IMR-90 (cell line): ENCODE data around the gene SEPTIN10. TPM values are rescaled to one million over a fixed set of nuclear protein-coding genes. Genes with fewer than 3 reads are reported as not detected.

Experiments used
- ATAC-seq: fragments of 200-7000 bp; cut with Tn5 transposase; 2 replicates; pipeline ENCODE4 v1.9.1; 2020; ENCODE audit warnings: low read depth, mild to moderate bottlenecking, moderate library complexity
- BruUV-seq: library from RNA; stranded (reverse); fragments of 400-500 nt; replicated peaks from 2 replicates; lab custom pipeline; 2021; lab: Mats Ljungman, UMichigan
- CTCF ChIA-PET: fragments of 300-600 bp; formaldehyde crosslinking; extraction: SDS; loops from one replicate; lab custom pipeline; 2021; ENCODE audit warnings: antibody characterized with exemption; lab: Yijun Ruan, JAX
- POLR2A ChIA-PET: fragments of 300-600 bp; sonication (Branson Sonifier 250); formaldehyde crosslinking; loops from one replicate; lab custom pipeline; 2022; ENCODE audit warnings: antibody characterized with exemption; ENCODE audit not compliant: unreplicated experiment; lab: Charles Lee
- DNase-seq: peaks from one replicate; pipeline ENCODE4 v3.0.0; 2013
- H2AFZ ChIP-seq: replicated peaks from 2 replicates; pipeline ENCODE3; 2013; ENCODE audit warnings: low read length, mild to moderate bottlenecking; ENCODE audit not compliant: poor library complexity
- H2AK5ac ChIP-seq: 2 replicates; pipeline ENCODE4 v1.6.1; 2013; ENCODE audit warnings: low read depth, low read length, inconsistent platforms
- H2AK9ac ChIP-seq: replicated peaks from 2 replicates; pipeline ENCODE3; 2013; ENCODE audit warnings: mild to moderate bottlenecking, low read depth, low read length, moderate library complexity; ENCODE audit not compliant: poor library complexity
- H2BK120ac ChIP-seq: 2 replicates; pipeline ENCODE4 v1.6.1; 2013; ENCODE audit warnings: low read depth, low read length, inconsistent platforms
- H2BK15ac ChIP-seq: 3 replicates; pipeline ENCODE4 v1.6.1; 2013; ENCODE audit warnings: low read depth, low read length, inconsistent platforms
- H2BK20ac ChIP-seq: 2 replicates; pipeline ENCODE4 v1.6.1; 2013; ENCODE audit warnings: low read depth, mild to moderate bottlenecking, inconsistent platforms, low read length, moderate library complexity
- H2BK5ac ChIP-seq: 2 replicates; pipeline ENCODE4 v1.6.1; 2013; ENCODE audit warnings: mild to moderate bottlenecking, low read depth, low read length, inconsistent platforms; ENCODE audit not compliant: poor library complexity, severe bottlenecking
- H3K14ac ChIP-seq: replicated peaks from 2 replicates; pipeline ENCODE4 v1.6.1; 2013; ENCODE audit warnings: low read depth, low read length, inconsistent platforms
- H3K18ac ChIP-seq: 2 replicates; pipeline ENCODE4 v1.6.1; 2013; ENCODE audit warnings: low read depth, low read length, control low read depth
- H3K23ac ChIP-seq: 2 replicates; pipeline ENCODE4 v1.6.1; 2013; ENCODE audit warnings: low read depth, low read length, inconsistent platforms
- H3K27ac ChIP-seq: 2 replicates; pipeline ENCODE4 v1.5.1; 2013; ENCODE audit warnings: mild to moderate bottlenecking, control low read depth, low read length; ENCODE audit not compliant: insufficient read depth
- H3K27me3 ChIP-seq: 2 replicates; pipeline ENCODE4 v1.6.1; 2013; ENCODE audit warnings: low read length; ENCODE audit not compliant: control insufficient read depth, insufficient read depth
- H3K36me3 ChIP-seq: 2 replicates; pipeline ENCODE4 v1.6.1; 2013; ENCODE audit warnings: low read length, mixed read lengths; ENCODE audit not compliant: control insufficient read depth, insufficient read depth
- H3K4ac ChIP-seq: 2 replicates; pipeline ENCODE4 v1.6.1; 2013; ENCODE audit warnings: low read depth, low read length, inconsistent platforms
- H3K4me1 ChIP-seq: 2 replicates; pipeline ENCODE4 v1.6.1; 2013; ENCODE audit warnings: low read length, mixed read lengths; ENCODE audit not compliant: control insufficient read depth, insufficient read depth
- H3K4me2 ChIP-seq: 2 replicates; pipeline ENCODE4 v1.6.1; 2013; ENCODE audit warnings: low read depth, mild to moderate bottlenecking, control low read depth, low read length, moderate library complexity
- H3K4me3 ChIP-seq: 2 replicates; pipeline ENCODE4 v1.5.1; 2013; ENCODE audit warnings: low read depth, mild to moderate bottlenecking, control low read depth, low read length, moderate library complexity; ENCODE audit not compliant: insufficient read depth
- H3K56ac ChIP-seq: 2 replicates; pipeline ENCODE4 v1.6.1; 2013; ENCODE audit warnings: low read length, inconsistent platforms; ENCODE audit not compliant: insufficient read depth; ENCODE audit errors: extremely low read depth
- H3K79me1 ChIP-seq, 2 experiments: 2 replicates each; pipeline ENCODE4 v1.6.1; 2013; ENCODE audit warnings: low read length in 2 of 2, inconsistent platforms in 1 of 2, low read depth in 1 of 2
- H3K9ac ChIP-seq: 2 replicates; pipeline ENCODE4 v1.6.1; 2013; ENCODE audit warnings: low read depth, low read length, control low read depth
- H3K9me1 ChIP-seq: 2 replicates; pipeline ENCODE4 v1.6.1; 2013; ENCODE audit warnings: low read length, inconsistent platforms; ENCODE audit not compliant: insufficient read depth
- H3K9me3 ChIP-seq: 2 replicates; pipeline ENCODE4 v1.6.1; 2013; ENCODE audit warnings: low read length; ENCODE audit not compliant: control insufficient read depth, insufficient read depth
- H4K20me1 ChIP-seq: 2 replicates; pipeline ENCODE4 v1.6.1; 2013; ENCODE audit warnings: low read length, inconsistent platforms; ENCODE audit not compliant: insufficient read depth
- H4K5ac ChIP-seq: 2 replicates; pipeline ENCODE4 v1.6.1; 2013; ENCODE audit warnings: mild to moderate bottlenecking, low read depth, low read length, control low read depth
- H4K8ac ChIP-seq, 2 experiments: 2 replicates each; pipeline ENCODE4 v1.6.1; 2013; ENCODE audit warnings: low read depth in 2 of 2, low read length in 2 of 2, control low read depth in 1 of 2, inconsistent platforms in 1 of 2
- H4K91ac ChIP-seq: 2 replicates; pipeline ENCODE4 v1.6.1; 2013; ENCODE audit warnings: low read depth, low read length, inconsistent platforms; ENCODE audit not compliant: insufficient read depth
- CHD1 ChIP-seq: IDR thresholded peaks from 2 replicates; pipeline ENCODE4 v1.6.1; 2012; ENCODE audit warnings: low read depth, low read length, improper control_type of control experiment
- MAFK ChIP-seq: IDR thresholded peaks from 2 replicates; pipeline ENCODE4 v1.6.1; 2012; ENCODE audit warnings: low read depth, low read length, improper control_type of control experiment
- MAZ ChIP-seq: IDR thresholded peaks from 2 replicates; pipeline ENCODE4 v1.6.1; 2012; ENCODE audit warnings: low read depth, mild to moderate bottlenecking, low read length, improper control_type of control experiment, moderate library complexity, borderline replicate concordance
- RFX5 ChIP-seq: IDR thresholded peaks from 2 replicates; pipeline ENCODE4 v1.8.0; 2012; ENCODE audit warnings: low read depth, mild to moderate bottlenecking, low read length, moderate library complexity
- WGBS, 2 experiments: methylation state at CpG; one replicate each; pipeline versions ENCODE4 v1.1.5 to v1.1.7; 2013; ENCODE audit warnings: missing lambda C conversion rate in 2 of 2; ENCODE audit not compliant: insufficient read length in 1 of 2; ENCODE audit errors: extremely low coverage in 2 of 2; 5-methylcytosine and 5-hydroxymethylcytosine counted together
- dilution Hi-C: fragments of 300-500 bp; cut with HindIII; formaldehyde crosslinking; loops from one replicate; pipeline ENCODE4 v1.14.3; 2018; ENCODE audit warnings: low sequenced_read_pairs; ENCODE audit not compliant: unreplicated experiment
- in situ Hi-C: fragments of 300-500 bp; cut with MboI; formaldehyde crosslinking; loops from 3 replicates; pipeline ENCODE4 v1.14.3; 2019; ENCODE audit warnings: low sequenced_read_pairs, inconsistent platforms, mixed read lengths
- intact Hi-C: fragments of 100-400 bp; cut with micrococcal nuclease; formaldehyde crosslinking; loops from 2 replicates; pipeline ENCODE4 v1.10.0; 2022
- polyA plus RNA-seq, 3 experiments: library from polyadenylated mRNA; depleted of rRNA; stranded (reverse); fragments of >200 nt; gene quantifications; 2 replicates each; pipeline ENCODE4 v1.2.3, GENCODE V29; 2012; ENCODE audit warnings: low replicate concordance in 1 of 3
- total RNA-seq: library from RNA; depleted of rRNA; stranded (reverse); fragments of >200 nt; gene quantifications from 2 replicates; pipeline ENCODE4 v1.2.3, GENCODE V29; 2012

SEPTIN10 gene
- total and polyA plus RNA-seq, 2 of the 4 experiments (the other 2 are of a cell fraction), result 55.4 to 82.6 TPM

GRCh38 chr2:109597283-109597682 is 16.5 kb downstream of the SEPTIN10 start:
- Histone ChIP-seq H2BK15ac (no peak overlapping the region), H4K8ac (no peak overlapping the region), H3K4ac (no peak overlapping the region), H2AFZ (no peak overlapping the region), H2BK20ac (no peak overlapping the region), H3K56ac (no peak overlapping the region), H3K14ac (no peak overlapping the region), H2AK5ac (no peak overlapping the region; the same call in 1 of the 2 replicates), H4K20me1 (peaks cover 34% of the 10 kb centered on the region), H4K5ac (no peak overlapping the region), H3K4me3 (no peak overlapping the region), H3K36me3 (no peaks in the 10 kb centered on the region; the same call in 1 of the 2 replicates), H3K9ac (no peak overlapping the region), H2BK5ac (no peak overlapping the region), H3K4me2 (no peak overlapping the region), H3K23ac (no peak overlapping the region), H3K18ac (no peak overlapping the region), H3K4me1 (peaks cover 5% of the 10 kb centered on the region), H3K79me1 (peaks cover 24 to 76% of the 10 kb centered on the region in 2 experiments), H4K91ac (no peak overlapping the region), H3K27me3 (no peaks in the 10 kb centered on the region), H3K27ac (no peak overlapping the region), H3K9me3 (no peaks in the 10 kb centered on the region), H2AK9ac (no peak overlapping the region), H3K9me1 (peaks cover 23% of the 10 kb centered on the region), H2BK120ac (no peak overlapping the region)
- dilution Hi-C loops (no loop called here), in situ Hi-C loops (no loop called here), intact Hi-C loops (loop anchor here (5.0 kb wide), 1 partner anchor 40 kb away; no protein-coding TSS in a partner anchor)
- CTCF ChIA-PET, result no interaction called here
- no TSS peak for BruUV-seq
- TF ChIP-seq MAZ (no peak), RFX5 (no peak), CHD1 (no peak), MAFK (no peak)
- POLR2A ChIA-PET, result no interaction called here
- DNase-seq (no peak), ATAC-seq (no peak; the same call in 1 of the 2 replicates)
- WGBS, 2 experiments, result 93% methylated on average over 2 of the region's 3 CpGs; no CpG with 5 or more reads in 1 of the 2 experiments
